Measurements from ENCODE around the gene PPP2R5A.

PPP2R5A gene

GRCh38 chr1:212329105-212329504, 43.9 kb downstream of the PPP2R5A start:
- H3K27me3 Mint-ChIP-seq = no peaks in the 10 kb centered on the region

GRCh38 chr1:212341090-212341489, 55.9 kb downstream of the PPP2R5A start:
- Mint-ChIP-seq H3K36me3 (ENCODE audit: low read depth) (peaks cover 64% of the 10 kb centered on the region), H3K9me3 (no peaks in the 10 kb centered on the region), H3K27me3 (no peaks in the 10 kb centered on the region), H3K4me1 (ENCODE audit: low read depth) (peaks cover 2% of the 10 kb centered on the region), H3K4me3 (no peak overlapping the region), H3K27ac (no peak overlapping the region)
- no peak for DNase-seq

More at GRCh38 chr1:212329105-212329504, 43.9 kb downstream of the PPP2R5A start:
- peaks cover 42% of the 10 kb centered on the region for H3K36me3 Mint-ChIP-seq (ENCODE audit: low read depth)
- H3K9me3 Mint-ChIP-seq = no peaks in the 10 kb centered on the region
- H3K4me3 Mint-ChIP-seq = no peak overlapping the region
- DNase-seq = no peak
- peaks cover 17% of the 10 kb centered on the region for H3K4me1 Mint-ChIP-seq (ENCODE audit: low read depth)
- no peak overlapping the region for H3K27ac Mint-ChIP-seq

GRCh38 chr1:212344905-212345304, 59.7 kb downstream of the PPP2R5A start:
- Mint-ChIP-seq H3K4me3 (no peak overlapping the region), H3K27ac (no peak overlapping the region), H3K4me1 (ENCODE audit: low read depth) (peaks cover 4% of the 10 kb centered on the region), H3K27me3 (no peaks in the 10 kb centered on the region), H3K36me3 (ENCODE audit: low read depth) (peaks cover 62% of the 10 kb centered on the region), H3K9me3 (no peaks in the 10 kb centered on the region)
- DNase-seq = no peak

GRCh38 chr1:212346601-212347000, 61.4 kb downstream of the PPP2R5A start:
- Mint-ChIP-seq H3K27ac (no peak overlapping the region), H3K36me3 (ENCODE audit: low read depth) (peaks cover 63% of the 10 kb centered on the region)

GRCh38 chr1:212351588-212352362, 66.6 kb downstream of the PPP2R5A start:
- Mint-ChIP-seq H3K9me3 (no peaks in the 10 kb centered on the region), H3K4me1 (ENCODE audit: low read depth) (peaks cover 7% of the 10 kb centered on the region), H3K4me3 (no peak overlapping the region), H3K36me3 (ENCODE audit: low read depth) (peaks cover 65% of the 10 kb centered on the region), H3K27ac (peak overlapping the region; percentile 52), H3K27me3 (no peaks in the 10 kb centered on the region)
- DNase-seq = no peak

More at GRCh38 chr1:212346601-212347000, 61.4 kb downstream of the PPP2R5A start:
- no peak for DNase-seq
- H3K4me1 Mint-ChIP-seq (ENCODE audit: low read depth) = peaks cover 4% of the 10 kb centered on the region
- H3K27me3 Mint-ChIP-seq = no peaks in the 10 kb centered on the region
- no peaks in the 10 kb centered on the region for H3K9me3 Mint-ChIP-seq
- H3K4me3 Mint-ChIP-seq = no peak overlapping the region

GRCh38 chr1:212353181-212353580, 68.0 kb downstream of the PPP2R5A start:
- Mint-ChIP-seq H3K9me3 (no peaks in the 10 kb centered on the region), H3K27ac (peak overlapping the region; percentile 79), H3K36me3 (ENCODE audit: low read depth) (peaks cover 64% of the 10 kb centered on the region), H3K4me3 (no peak overlapping the region), H3K27me3 (no peaks in the 10 kb centered on the region), H3K4me1 (ENCODE audit: low read depth) (peaks cover 5% of the 10 kb centered on the region)
- DNase-seq = no peak

GRCh38 chr1:212354464-212354863, 69.3 kb downstream of the PPP2R5A start:
- Mint-ChIP-seq H3K27me3 (no peaks in the 10 kb centered on the region), H3K27ac (peak overlapping the region; percentile 78), H3K4me3 (no peak overlapping the region), H3K4me1 (ENCODE audit: low read depth) (peaks cover 7% of the 10 kb centered on the region), H3K9me3 (no peaks in the 10 kb centered on the region), H3K36me3 (ENCODE audit: low read depth) (peaks cover 71% of the 10 kb centered on the region)
- DNase-seq = no peak

GRCh38 chr1:212355230-212355969, 70.2 kb downstream of the PPP2R5A start:
- no peak overlapping the region for H3K4me3 Mint-ChIP-seq

GRCh38 chr1:212359794-212360479, 74.7 kb downstream of the PPP2R5A start:
- no peak overlapping the region for H3K4me3 Mint-ChIP-seq
- H3K36me3 Mint-ChIP-seq (ENCODE audit: low read depth) = peaks cover 76% of the 10 kb centered on the region
- H3K27ac Mint-ChIP-seq = peak overlapping the region; percentile 91
- H3K9me3 Mint-ChIP-seq = no peaks in the 10 kb centered on the region
- H3K27me3 Mint-ChIP-seq = no peaks in the 10 kb centered on the region
- no peak for DNase-seq
- H3K4me1 Mint-ChIP-seq (ENCODE audit: low read depth) = peaks cover 13% of the 10 kb centered on the region

More at GRCh38 chr1:212355230-212355969, 70.2 kb downstream of the PPP2R5A start:
- Mint-ChIP-seq H3K27ac (peak overlapping the region; percentile 22), H3K4me1 (ENCODE audit: low read depth) (peaks cover 17% of the 10 kb centered on the region), H3K27me3 (no peaks in the 10 kb centered on the region), H3K9me3 (no peaks in the 10 kb centered on the region), H3K36me3 (ENCODE audit: low read depth) (peaks cover 72% of the 10 kb centered on the region)
- DNase-seq = no peak

GRCh38 chr1:212364985-212365384, 79.8 kb downstream of the PPP2R5A start:
- peaks cover 5% of the 10 kb centered on the region for H3K4me1 Mint-ChIP-seq (ENCODE audit: low read depth)
- H3K4me3 Mint-ChIP-seq = no peak overlapping the region
- no peak for DNase-seq
- H3K36me3 Mint-ChIP-seq (ENCODE audit: low read depth) = peaks cover 80% of the 10 kb centered on the region
- H3K27ac Mint-ChIP-seq = peak overlapping the region; percentile 8
- no peaks in the 10 kb centered on the region for H3K27me3 Mint-ChIP-seq
- no peaks in the 10 kb centered on the region for H3K9me3 Mint-ChIP-seq

GRCh38 chr1:212366901-212367300, 81.7 kb downstream of the PPP2R5A start:
- no peak overlapping the region for H3K4me3 Mint-ChIP-seq
- peaks cover 3% of the 10 kb centered on the region for H3K9me3 Mint-ChIP-seq
- no peaks in the 10 kb centered on the region for H3K4me1 Mint-ChIP-seq (ENCODE audit: low read depth)
- peak overlapping the region; percentile 22 for H3K27ac Mint-ChIP-seq
- no peak for DNase-seq
- peaks cover 80% of the 10 kb centered on the region for H3K36me3 Mint-ChIP-seq (ENCODE audit: low read depth)
- no peaks in the 10 kb centered on the region for H3K27me3 Mint-ChIP-seq

- no peak for DNase-seq
- Mint-ChIP-seq H3K4me1 (ENCODE audit: low read depth) (no peaks in the 10 kb centered on the region), H3K9me3 (peaks cover 3% of the 10 kb centered on the region), H3K36me3 (ENCODE audit: low read depth) (peaks cover 80% of the 10 kb centered on the region), H3K27ac (peak overlapping the region; percentile 22), H3K27me3 (no peaks in the 10 kb centered on the region), H3K4me3 (no peak overlapping the region)
Measured at GRCh38 chr1:212367474-212368072, 82.4 kb downstream of the PPP2R5A start.

GRCh38 chr1:212368073-212368484, 82.9 kb downstream of the PPP2R5A start:
- peak; percentile 48 for DNase-seq
- peaks cover 83% of the 10 kb centered on the region for H3K36me3 Mint-ChIP-seq (ENCODE audit: low read depth)
- H3K27ac Mint-ChIP-seq = peak overlapping the region; percentile 22
- no peaks in the 10 kb centered on the region for H3K27me3 Mint-ChIP-seq
- H3K4me1 Mint-ChIP-seq (ENCODE audit: low read depth) = no peaks in the 10 kb centered on the region
- H3K9me3 Mint-ChIP-seq = peaks cover 3% of the 10 kb centered on the region
- H3K4me3 Mint-ChIP-seq = no peak overlapping the region

GRCh38 chr1:212375986-212376385, 90.8 kb downstream of the PPP2R5A start:
- H3K9me3 Mint-ChIP-seq = peaks cover 3% of the 10 kb centered on the region
- DNase-seq = no peak
- H3K36me3 Mint-ChIP-seq (ENCODE audit: low read depth) = peaks cover 93% of the 10 kb centered on the region
- no peak overlapping the region for H3K27ac Mint-ChIP-seq
- H3K4me1 Mint-ChIP-seq (ENCODE audit: low read depth) = no peaks in the 10 kb centered on the region
- no peak overlapping the region for H3K4me3 Mint-ChIP-seq
- no peaks in the 10 kb centered on the region for H3K27me3 Mint-ChIP-seq
